HEK293 (cell line): Measurements from ENCODE around the gene PTGES2.
"Not testable (repeated sequence)": the region's sequence is repeated elsewhere in the genome, so short reads cannot be mapped to it uniquely, and the experiment has no call there.

Experiments
- CTCF ChIA-PET: fragments of 350-600 bp; formaldehyde crosslinking; extraction: SDS; loops from one replicate; lab custom pipeline; 2021; ENCODE audit warnings: antibody characterized with exemption; lab: Yijun Ruan, JAX
- POLR2A ChIA-PET: fragments of 300-600 bp; formaldehyde crosslinking; extraction: SDS; loops from one replicate; lab custom pipeline; 2020; ENCODE audit warnings: antibody characterized with exemption, inconsistent platforms; lab: Yijun Ruan, JAX
- H3K27ac ChIP-seq: fragments of 200-500 bp; sonication (Bioruptor generic); 2 replicates; pipeline ENCODE4 v1.5.1; 2014; ENCODE audit warnings: low read depth, low read length, control low read depth, inconsistent platforms; ENCODE audit errors: extremely low read depth
- H3K36me3 ChIP-seq, 2 experiments: fragments of 200-500 bp in 1 of 2; sonication (Bioruptor generic) in 1 of 2; 1 replicate in 1 of 2; 2 replicates in 1 of 2; pipeline ENCODE4 v1.5.1; 2014 to 2017; ENCODE audit warnings: inconsistent platforms in 2 of 2, low read length in 2 of 2; ENCODE audit not compliant: control insufficient read depth in 2 of 2, insufficient read depth in 1 of 2
- H3K4me1 ChIP-seq: fragments of 200-500 bp; sonication (Bioruptor generic); 2 replicates; pipeline ENCODE4 v1.5.1; 2014; ENCODE audit warnings: mild to moderate bottlenecking, low read length, inconsistent platforms; ENCODE audit not compliant: control insufficient read depth, insufficient read depth
- H3K4me3 ChIP-seq: 2 replicates; pipeline ENCODE4 v1.5.1; 2011; ENCODE audit warnings: low read depth, mild to moderate bottlenecking, control low read depth, low read length, moderate library complexity
- H3K9me3 ChIP-seq: fragments of 200-500 bp; sonication (Bioruptor generic); 2 replicates; pipeline ENCODE4 v1.5.1; 2014; ENCODE audit warnings: low read depth, low read length, inconsistent platforms; ENCODE audit not compliant: control insufficient read depth, insufficient read depth
- CTCF ChIP-seq: fragments of 450-650 bp; formaldehyde crosslinking; IDR thresholded peaks from 2 replicates; pipeline ENCODE4 v1.5.1; 2016; ENCODE audit warnings: missing biosample characterization, missing genetic modification characterization
- REPIN1 ChIP-seq: fragments of 450-650 bp; formaldehyde crosslinking; IDR thresholded peaks from 2 replicates; pipeline ENCODE4 v1.5.1; 2017; ENCODE audit warnings: missing biosample characterization, missing genetic modification characterization, low read depth
- WT1 ChIP-seq: fragments of 450-650 bp; formaldehyde crosslinking; IDR thresholded peaks from 2 replicates; pipeline ENCODE4 v1.5.1; 2016; ENCODE audit warnings: missing biosample characterization, missing genetic modification characterization
- YY2 ChIP-seq: fragments of 450-650 bp; formaldehyde crosslinking; IDR thresholded peaks from 2 replicates; pipeline ENCODE4 v1.5.1; 2016; ENCODE audit warnings: missing biosample characterization, missing genetic modification characterization
- ZBTB6 ChIP-seq: fragments of 450-650 bp; formaldehyde crosslinking; IDR thresholded peaks from 2 replicates; pipeline ENCODE4 v1.5.1; 2017; ENCODE audit warnings: missing biosample characterization, missing genetic modification characterization
- ZBTB8A ChIP-seq: fragments of 450-650 bp; formaldehyde crosslinking; IDR thresholded peaks from 2 replicates; pipeline ENCODE4 v1.5.1; 2016; ENCODE audit warnings: missing biosample characterization, missing genetic modification characterization
- ZNF114 ChIP-seq: fragments of 450-650 bp; formaldehyde crosslinking; IDR thresholded peaks from 2 replicates; pipeline ENCODE4 v1.5.0; 2017; ENCODE audit warnings: missing biosample characterization, missing genetic modification characterization
- ZNF138 ChIP-seq: fragments of 450-650 bp; formaldehyde crosslinking; IDR thresholded peaks from 2 replicates; pipeline ENCODE4 v1.5.1; 2016; ENCODE audit warnings: missing biosample characterization, missing genetic modification characterization, borderline replicate concordance
- ZNF146 ChIP-seq: fragments of 450-650 bp; formaldehyde crosslinking; IDR thresholded peaks from 2 replicates; pipeline ENCODE4 v1.5.1; 2016; ENCODE audit warnings: missing biosample characterization, missing genetic modification characterization
- ZNF157 ChIP-seq: fragments of 450-650 bp; formaldehyde crosslinking; IDR thresholded peaks from 2 replicates; pipeline ENCODE4 v1.5.1; 2016; ENCODE audit warnings: missing biosample characterization, missing genetic modification characterization
- ZNF280C ChIP-seq: fragments of 450-650 bp; formaldehyde crosslinking; IDR thresholded peaks from 2 replicates; pipeline ENCODE4 v1.5.1; 2016; ENCODE audit warnings: missing biosample characterization, missing genetic modification characterization
- ZNF302 ChIP-seq: fragments of 450-650 bp; formaldehyde crosslinking; IDR thresholded peaks from 2 replicates; pipeline ENCODE4 v1.5.1; 2016; ENCODE audit warnings: missing biosample characterization, missing genetic modification characterization, low read depth
- ZNF391 ChIP-seq: fragments of 450-650 bp; formaldehyde crosslinking; IDR thresholded peaks from 2 replicates; pipeline ENCODE4 v1.5.1; 2016; ENCODE audit warnings: low read depth, missing biosample characterization, missing genetic modification characterization, borderline replicate concordance
- ZNF488 ChIP-seq: fragments of 450-650 bp; formaldehyde crosslinking; IDR thresholded peaks from 2 replicates; pipeline ENCODE4 v1.5.1; 2016; ENCODE audit warnings: missing biosample characterization, missing genetic modification characterization
- ZNF501 ChIP-seq: fragments of 450-650 bp; formaldehyde crosslinking; IDR thresholded peaks from 2 replicates; pipeline ENCODE4 v1.5.1; 2016; ENCODE audit warnings: missing biosample characterization, missing genetic modification characterization
- ZNF544 ChIP-seq: fragments of 450-650 bp; formaldehyde crosslinking; IDR thresholded peaks from 2 replicates; pipeline ENCODE4 v1.5.0; 2017; ENCODE audit warnings: missing biosample characterization, missing genetic modification characterization
- ZNF654 ChIP-seq: fragments of 450-650 bp; formaldehyde crosslinking; IDR thresholded peaks from 2 replicates; pipeline ENCODE4 v1.5.1; 2016; ENCODE audit warnings: low read depth, missing biosample characterization, missing genetic modification characterization
- ZNF747 ChIP-seq: fragments of 450-650 bp; formaldehyde crosslinking; IDR thresholded peaks from 2 replicates; pipeline ENCODE4 v1.5.1; 2016; ENCODE audit warnings: missing biosample characterization, missing genetic modification characterization
- ZNF768 ChIP-seq: fragments of 450-650 bp; formaldehyde crosslinking; IDR thresholded peaks from 2 replicates; pipeline ENCODE4 v1.5.1; 2018; ENCODE audit warnings: missing biosample characterization, mild to moderate bottlenecking, missing genetic modification characterization
- TF ChIP-seq, protein P1 (sequence below): fragments of 450-650 bp; formaldehyde crosslinking; IDR thresholded peaks from 2 replicates; pipeline ENCODE4 v1.5.1; 2016; ENCODE audit warnings: missing biosample characterization, missing genetic modification characterization

PTGES2 gene

GRCh38 chr9:128138001-128138400 is 10.5 kb upstream of the PTGES2 start (continued):
- TF ChIP-seq ZNF488 (tag by site-specific recombination) (no peak), ZBTB6 (tag by site-specific recombination) (no peak), ZNF747 (tag by site-specific recombination) (no peak), ZNF768 (tag by site-specific recombination) (no peak), ZNF501 (tag by site-specific recombination) (no peak), ZNF544 (tag by site-specific recombination) (no peak), CTCF (tag by site-specific recombination) (no peak), ZBTB8A (tag by site-specific recombination) (no peak), ZNF302 (tag by site-specific recombination) (no peak)
- TF ChIP-seq, protein P1, sequence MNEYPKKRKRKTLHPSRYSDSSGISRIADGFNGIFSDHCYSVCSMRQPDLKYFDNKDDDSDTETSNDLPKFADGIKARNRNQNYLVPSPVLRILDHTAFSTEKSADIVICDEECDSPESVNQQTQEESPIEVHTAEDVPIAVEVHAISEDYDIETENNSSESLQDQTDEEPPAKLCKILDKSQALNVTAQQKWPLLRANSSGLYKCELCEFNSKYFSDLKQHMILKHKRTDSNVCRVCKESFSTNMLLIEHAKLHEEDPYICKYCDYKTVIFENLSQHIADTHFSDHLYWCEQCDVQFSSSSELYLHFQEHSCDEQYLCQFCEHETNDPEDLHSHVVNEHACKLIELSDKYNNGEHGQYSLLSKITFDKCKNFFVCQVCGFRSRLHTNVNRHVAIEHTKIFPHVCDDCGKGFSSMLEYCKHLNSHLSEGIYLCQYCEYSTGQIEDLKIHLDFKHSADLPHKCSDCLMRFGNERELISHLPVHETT (tag by site-specific recombination) = no peak

- CTCF ChIA-PET = interaction anchor here (1.3 to 1.9 kb wide), 2 partner anchors 12 to 19 kb away, joined by 5 to 6 read pairs; no protein-coding TSS in a partner anchor
- no peak overlapping the region for H3K27ac ChIP-seq
Observed at GRCh38 chr9:128136816-128137793, 9.6 kb upstream of the PTGES2 start.

DNA sequence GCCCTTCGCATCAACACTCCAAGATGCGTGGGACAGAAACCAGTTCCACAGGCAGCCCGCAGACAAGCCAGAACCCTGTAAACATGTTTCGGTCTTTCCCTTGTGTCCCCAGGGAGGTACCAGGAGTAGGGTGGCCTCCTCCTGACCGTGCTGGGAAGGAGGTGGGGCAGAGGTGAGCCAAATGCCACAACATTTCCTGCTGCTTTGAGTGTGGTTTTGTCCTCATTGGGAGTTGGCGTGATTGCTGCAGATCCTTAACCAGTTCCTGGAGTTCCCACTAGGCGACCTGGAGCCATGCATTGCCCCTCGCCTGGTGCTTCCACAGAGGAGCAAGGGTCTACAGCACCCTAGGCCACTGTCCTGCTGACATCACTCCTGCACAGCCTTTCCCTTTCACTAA is 8.0 kb upstream of the PTGES2 start:
- POLR2A ChIA-PET, H3K36me3 ChIP-seq: not testable (repeated sequence)

More at GRCh38 chr9:128136816-128137793, 9.6 kb upstream of the PTGES2 start:
- Histone ChIP-seq H3K4me3 (no peak overlapping the region), H3K36me3 (no peaks in the 10 kb centered on the region), H3K9me3 (no peaks in the 10 kb centered on the region), H3K4me1 (no peaks in the 10 kb centered on the region)
- TF ChIP-seq ZNF146 (tag by site-specific recombination) (no peak), REPIN1 (tag by site-specific recombination) (no peak), ZNF654 (no peak), YY2 (no peak), ZNF157 (tag by site-specific recombination) (no peak), ZNF138 (tag by site-specific recombination) (no peak), ZNF391 (tag by site-specific recombination) (no peak), ZNF114 (tag by site-specific recombination) (no peak), WT1 (tag by site-specific recombination) (no peak), ZNF280C (tag by site-specific recombination) (no peak)
- POLR2A ChIA-PET = interaction anchor here (0.6 kb wide), 1 partner anchor 171 kb away, joined by 5 read pairs; no protein-coding TSS in a partner anchor

DNA sequence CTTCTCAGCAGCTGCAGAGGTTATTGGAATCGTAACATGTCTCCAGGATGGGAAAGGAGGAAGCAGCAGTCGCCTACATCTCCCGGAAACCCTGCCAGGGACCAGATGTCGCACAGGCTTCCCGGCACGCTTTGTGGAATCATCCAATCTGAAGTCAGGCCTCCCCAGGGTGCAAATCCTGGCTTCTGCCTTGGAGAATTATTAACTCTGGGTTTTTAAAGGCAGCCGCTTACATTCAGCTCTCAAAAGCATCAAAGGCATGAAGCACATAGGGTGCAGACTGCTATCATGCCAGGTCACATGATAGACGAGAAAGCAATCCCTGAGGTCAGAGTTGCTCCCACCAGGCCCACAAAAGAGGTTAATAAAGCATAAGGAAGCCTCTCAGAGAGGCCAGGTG is 4.6 kb upstream of the PTGES2 start:
- POLR2A ChIA-PET, H3K27ac ChIP-seq: not testable (repeated sequence)
- CTCF ChIA-PET = interaction anchor here (2.7 kb wide), 1 partner anchor 14 kb away, joined by 10 read pairs; no protein-coding TSS in a partner anchor

More for the DNA sequence above, 8.0 kb upstream of the PTGES2 start:
- CTCF ChIA-PET = interaction anchor here (1.9 kb wide), 1 partner anchor 18 kb away, joined by 6 read pairs; no protein-coding TSS in a partner anchor
- H3K4me3 ChIP-seq, H3K9me3 ChIP-seq, H3K4me1 ChIP-seq, H3K27ac ChIP-seq: not testable (repeated sequence)

More for the DNA sequence above, 4.6 kb upstream of the PTGES2 start:
- not testable (repeated sequence) for H3K4me3 ChIP-seq, H3K9me3 ChIP-seq, H3K36me3 ChIP-seq, H3K4me1 ChIP-seq
